NCI-H2107 treated with DMSO at 0.1 percent for 48 hours (cell line): ENCODE data around the gene INKA1.
"Not testable (repeated sequence)": the region's sequence is repeated elsewhere in the genome, so short reads cannot be mapped to it uniquely, and the experiment has no call there.

ENCODE experiments used
- DNase-seq: peaks from one replicate; lab custom pipeline; 2025; ENCODE audit not compliant: unreplicated experiment; lab: John Stamatoyannopoulos, UW

The INKA1 gene

GRCh38 chr3:49802719-49803464 lies at the start of gene INKA1:
Gene INKA1, plus strand, starts transcription at chr3:49803261. Its CDS starts 132 bp downstream, at chr3:49803393.
- DNase-seq: peak; percentile 9

GRCh38 chr3:49754536-49754935 lies 48.5 kb upstream of the INKA1 start:
- DNase-seq: no peak

GRCh38 chr3:49756036-49756435 lies 47.0 kb upstream of the INKA1 start:
- DNase-seq: no peak

GRCh38 chr3:49757197-49757596 lies 45.9 kb upstream of the INKA1 start:
- no peak for DNase-seq

- no peak for DNase-seq
These were observed 43.8 kb upstream of the INKA1 start for GRCh38 chr3:49759226-49759625.

GRCh38 chr3:49761661-49762060 lies 41.4 kb upstream of the INKA1 start:
- DNase-seq: no peak

GRCh38 chr3:49763981-49764380 lies 39.1 kb upstream of the INKA1 start:
- DNase-seq: no peak

GRCh38 chr3:49769286-49769915 lies 33.7 kb upstream of the INKA1 start:
- DNase-seq: no peak

GRCh38 chr3:49769926-49770325 lies 33.1 kb upstream of the INKA1 start:
- DNase-seq: no peak

GRCh38 chr3:49771340-49771938 lies 31.6 kb upstream of the INKA1 start:
- no peak for DNase-seq

GRCh38 chr3:49772703-49773102 lies 30.4 kb upstream of the INKA1 start:
- no peak for DNase-seq

GRCh38 chr3:49775538-49775937 lies 27.5 kb upstream of the INKA1 start:
- DNase-seq: no peak

GRCh38 chr3:49776101-49776500 lies 27.0 kb upstream of the INKA1 start:
- not testable (repeated sequence) for DNase-seq

- DNase-seq: no peak
These were observed 23.5 kb upstream of the INKA1 start for GRCh38 chr3:49779358-49780079.

- DNase-seq: no peak
These were observed 22.7 kb upstream of the INKA1 start for GRCh38 chr3:49780080-49780974.

- not testable (repeated sequence) for DNase-seq
These were observed 22.1 kb upstream of the INKA1 start for GRCh38 chr3:49780975-49781365.

- no peak for DNase-seq
These were observed 21.5 kb upstream of the INKA1 start for GRCh38 chr3:49781415-49782199.

- DNase-seq: not testable (repeated sequence)
These were observed 20.8 kb upstream of the INKA1 start for GRCh38 chr3:49782277-49782676.

- DNase-seq: no peak
These were observed 17.3 kb upstream of the INKA1 start for GRCh38 chr3:49785565-49786356.
